LNCAP (cell line): ENCODE measurements around the gene BST1.

Source experiments
- CTCF ChIP-seq: fragments of 450-650 bp; IDR thresholded peaks from 2 replicates; pipeline ENCODE4 v1.5.1; 2017; ENCODE audit warnings: mild to moderate bottlenecking

BST1 gene

GRCh38 chr4:15703439-15703838, 574 bp downstream of the BST1 start:
- TF ChIP-seq CTCF: no peak

DNA sequence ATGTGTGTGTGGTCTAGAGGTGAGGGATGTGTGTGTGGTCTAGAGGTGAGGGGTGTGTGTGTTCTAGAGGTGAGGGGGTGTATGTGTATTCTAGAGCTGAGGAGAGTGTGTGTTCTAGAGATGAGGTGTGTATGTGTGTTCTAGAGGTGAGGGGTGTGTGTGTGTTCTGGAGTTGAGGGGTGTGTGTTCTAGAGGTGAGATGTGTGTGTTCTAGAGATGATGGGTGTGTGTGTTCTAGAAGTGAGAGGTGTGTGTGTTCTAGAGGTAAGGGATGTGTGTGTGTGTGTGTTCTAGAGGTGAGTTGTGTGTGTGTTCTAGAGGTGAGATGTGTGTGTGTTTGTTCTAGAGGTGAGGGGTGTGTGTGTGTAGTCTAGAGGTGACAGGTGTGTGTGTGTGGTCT, 1.3 kb downstream of the BST1 start:
- no peak for TF ChIP-seq CTCF

GRCh38 chr4:15706646-15707362, 3.9 kb downstream of the BST1 start:
- TF ChIP-seq CTCF: no peak

GRCh38 chr4:15707363-15707715, 4.5 kb downstream of the BST1 start:
- no peak for TF ChIP-seq CTCF

GRCh38 chr4:15711762-15712161, 8.9 kb downstream of the BST1 start:
- no peak for TF ChIP-seq CTCF

GRCh38 chr4:15712214-15712613, 9.3 kb downstream of the BST1 start:
- no peak for TF ChIP-seq CTCF

GRCh38 chr4:15714141-15714540, 11.3 kb downstream of the BST1 start:
- TF ChIP-seq CTCF: no peak
